IPS DF 4.7 (cell line): ENCODE results near the gene LYRM4.

Experiments used
- DNase-seq: peaks from one replicate; pipeline ENCODE4 v3.0.0-alpha.2; 2013; ENCODE audit warnings: low spot score; ENCODE audit errors: extremely low read depth

The LYRM4 gene

DNA sequence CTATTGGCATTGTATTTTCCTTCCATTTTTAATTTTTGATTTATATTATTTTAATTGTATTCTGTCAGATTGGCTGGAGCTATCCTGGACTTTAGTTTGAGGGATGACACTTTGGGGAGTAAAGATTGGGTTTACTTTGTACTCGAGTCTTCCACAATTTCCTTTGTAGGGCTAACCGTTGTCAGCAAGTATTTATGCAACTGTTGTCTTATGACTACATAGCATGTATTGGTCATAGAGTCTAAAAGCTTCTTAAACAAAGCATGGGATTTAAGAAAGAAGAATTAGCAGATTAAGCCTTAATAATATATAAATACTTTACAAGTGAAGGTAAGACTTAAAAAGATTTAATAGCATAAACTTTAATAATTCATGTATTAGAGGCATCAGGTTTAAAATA lies 20.2 kb upstream of the LYRM4 start:
- no peak for DNase-seq

DNA sequence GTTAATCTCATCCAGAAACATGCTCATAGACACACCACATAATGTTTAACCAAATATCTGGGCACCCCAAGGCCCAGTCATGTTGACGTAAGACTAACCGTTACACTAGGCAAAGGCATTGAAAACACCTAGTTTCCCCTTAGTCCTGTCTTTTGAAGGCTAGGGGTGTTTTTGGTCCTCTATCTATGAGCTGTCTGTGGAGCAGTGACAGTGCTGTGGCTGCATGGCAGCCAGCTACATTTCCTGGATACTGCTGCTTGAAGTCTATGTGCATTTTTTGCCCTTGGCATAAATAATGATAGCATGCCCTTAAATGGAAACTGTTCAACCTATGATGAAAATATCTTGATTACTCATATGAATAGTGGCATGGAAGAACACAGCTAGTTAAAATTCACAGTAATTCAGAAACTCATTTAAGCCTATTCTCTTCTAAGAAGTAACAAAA lies 19.2 kb upstream of the LYRM4 start:
- no peak for DNase-seq

DNA sequence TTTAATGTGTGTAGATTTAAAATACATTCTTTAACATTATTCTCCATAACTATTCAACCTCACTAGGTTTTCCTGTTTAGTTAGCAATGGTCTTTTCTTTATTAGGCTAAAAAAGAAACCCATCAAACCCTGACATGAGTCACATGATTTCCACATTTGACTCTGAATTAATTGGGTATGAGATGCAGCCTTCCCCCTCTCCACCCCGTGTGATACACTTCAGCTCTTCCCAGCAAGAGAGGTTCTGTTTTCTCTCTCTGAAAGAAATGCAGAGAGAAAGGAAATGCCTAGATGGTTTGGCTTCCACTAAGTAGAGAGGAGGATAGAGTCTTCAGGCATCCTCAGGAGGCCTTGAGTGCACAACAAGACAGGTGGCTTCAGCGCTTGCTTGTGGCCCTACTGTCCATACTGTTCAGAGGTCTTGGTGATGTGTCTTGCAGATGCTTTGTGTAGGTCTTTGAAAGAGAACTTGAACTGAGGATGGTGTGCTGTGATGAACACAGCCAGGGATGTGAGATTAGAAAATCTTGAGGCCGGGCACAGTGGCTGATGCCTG lies 17.9 kb upstream of the LYRM4 start:
- DNase-seq: no peak

DNA sequence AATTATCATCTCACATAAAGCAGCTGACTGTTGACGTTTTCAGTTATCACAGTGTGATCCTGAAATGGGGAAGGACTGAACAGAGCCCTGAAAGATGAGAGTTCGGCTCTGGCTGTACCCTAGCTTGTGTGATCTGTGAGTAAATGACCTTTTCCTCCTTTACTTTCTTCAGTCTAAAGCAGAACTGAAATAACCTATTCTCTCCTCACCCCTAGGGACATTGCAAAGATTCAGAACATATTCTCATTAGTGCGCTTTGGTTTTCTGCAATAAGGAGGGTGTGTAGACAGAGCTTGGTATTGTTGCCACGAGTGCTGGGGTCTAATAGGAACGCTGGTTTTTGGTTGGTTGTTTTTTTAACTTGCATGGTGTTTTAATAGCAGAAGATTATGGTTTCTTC lies 17.3 kb upstream of the LYRM4 start:
- DNase-seq: no peak

DNA sequence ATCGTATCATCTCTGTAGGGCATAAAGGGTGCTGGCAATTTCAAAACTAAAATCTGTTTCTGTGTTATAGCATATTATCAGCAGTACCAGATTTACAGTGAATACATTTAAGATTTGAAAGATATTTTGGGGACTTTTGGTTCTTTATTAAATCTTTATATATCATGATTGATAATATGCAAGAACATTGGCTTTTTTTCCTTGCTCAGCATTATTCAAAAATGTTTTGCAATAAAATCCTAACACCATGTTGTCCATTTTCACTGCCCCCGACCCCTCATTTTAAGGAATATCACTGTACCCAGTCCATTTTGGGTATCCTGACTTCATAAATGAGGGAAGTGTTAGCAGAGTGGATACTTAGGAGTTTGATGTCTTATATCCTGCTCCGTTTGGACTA lies 16.8 kb upstream of the LYRM4 start:
- DNase-seq: no peak

DNA sequence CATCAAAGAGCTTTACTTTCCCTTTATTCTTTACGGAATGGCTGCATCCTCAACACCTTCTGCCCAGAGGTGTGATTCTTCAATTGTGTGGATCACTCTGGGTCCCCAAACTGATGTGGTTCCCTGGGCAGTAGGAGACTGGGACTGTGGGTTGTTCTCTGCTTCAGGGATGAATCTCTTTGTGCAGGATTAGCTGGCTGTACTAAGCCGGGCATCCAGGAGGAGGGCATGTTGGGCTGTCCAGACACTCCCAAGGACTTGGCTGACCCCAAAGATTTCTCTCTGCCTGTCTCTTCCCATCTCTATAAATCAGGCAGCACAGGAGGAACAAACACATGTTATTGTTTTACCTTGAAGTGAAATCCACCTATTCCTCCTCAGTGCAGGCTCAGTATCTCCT lies 15.8 kb upstream of the LYRM4 start:
- no peak for DNase-seq

DNA sequence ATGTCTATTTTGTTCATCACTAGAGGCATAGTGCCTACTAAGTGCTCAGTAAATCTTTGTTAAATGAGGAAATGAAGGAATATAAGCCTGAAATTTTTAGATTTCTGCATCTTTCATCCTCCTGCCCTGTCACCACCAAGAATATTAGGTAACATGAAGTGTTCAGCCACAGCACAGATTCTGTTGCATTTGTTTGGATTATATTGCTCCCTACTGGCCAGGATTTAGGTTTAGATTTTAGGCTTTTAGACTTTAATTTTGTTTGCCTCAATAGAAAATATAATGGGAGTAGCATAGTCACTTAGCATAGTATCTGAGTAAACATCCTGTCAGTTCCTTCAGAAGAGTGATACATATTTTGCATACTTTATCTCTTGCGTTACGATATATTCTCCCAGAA lies 14.7 kb upstream of the LYRM4 start:
- no peak for DNase-seq

DNA sequence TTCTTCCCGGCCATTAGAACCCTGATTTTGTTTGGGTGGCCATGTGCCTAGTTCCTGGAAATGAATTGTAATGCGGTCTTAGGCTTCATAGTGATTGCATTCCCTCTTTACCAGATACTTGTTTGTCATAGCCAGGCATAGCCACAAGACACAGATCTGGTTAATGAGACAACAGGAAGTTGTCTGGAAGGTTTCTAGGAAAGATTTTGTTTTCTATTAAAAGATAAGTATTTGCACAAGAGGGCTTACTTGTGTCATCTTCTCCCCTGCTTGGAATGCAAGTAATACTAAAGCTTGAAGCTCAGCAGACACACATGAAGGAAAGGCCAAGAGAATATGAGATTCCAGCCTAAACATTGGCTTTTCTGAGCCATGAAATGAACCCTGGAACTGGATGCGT lies 13.5 kb upstream of the LYRM4 start:
- no peak for DNase-seq

DNA sequence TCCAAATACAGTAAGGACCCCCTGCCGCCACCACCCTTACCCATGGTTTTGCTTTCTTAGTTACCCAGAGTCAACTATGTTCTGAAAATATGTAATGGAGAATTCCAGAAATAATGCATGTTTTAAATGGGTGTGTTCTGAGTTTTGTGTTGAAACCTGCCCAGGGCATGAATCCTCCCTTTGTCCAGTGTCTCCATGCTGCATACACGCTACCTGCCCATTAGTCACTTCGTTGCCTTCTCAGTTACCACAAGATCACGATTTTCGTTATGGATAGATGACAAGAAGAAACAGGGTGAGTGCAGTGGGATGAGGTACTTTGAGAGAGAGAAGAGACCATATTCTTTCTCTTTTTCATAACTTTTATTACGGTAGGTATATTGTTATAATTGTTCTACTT lies 11.2 kb upstream of the LYRM4 start:
- no peak for DNase-seq

DNA sequence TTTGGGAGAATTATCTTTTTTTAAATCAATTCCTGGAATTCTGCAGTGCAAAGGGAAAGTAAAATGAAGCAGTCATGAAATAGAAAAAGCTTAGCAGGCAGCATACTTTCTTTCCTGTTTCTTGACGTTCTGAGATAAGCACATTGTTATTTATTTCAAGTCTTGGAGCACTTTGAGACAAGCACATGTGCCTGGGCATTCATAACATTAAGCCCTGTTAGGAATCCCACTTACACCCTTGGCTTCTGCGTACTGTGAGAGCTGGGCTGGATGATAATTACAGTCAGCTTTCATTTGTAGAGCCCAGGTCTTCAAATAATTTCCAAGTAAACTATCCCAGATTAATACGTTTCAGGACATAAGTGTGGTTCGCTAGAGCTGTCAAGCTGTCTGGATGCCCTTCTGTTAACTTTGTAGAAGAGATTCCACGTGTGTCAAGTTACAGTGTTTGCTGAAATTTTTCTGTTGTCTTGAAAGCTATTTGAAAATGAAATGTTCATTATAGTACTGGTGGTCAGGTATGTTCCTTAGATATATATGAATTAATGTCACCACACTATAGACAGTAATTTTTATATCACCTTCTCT lies 9.4 kb upstream of the LYRM4 start:
- no peak for DNase-seq

DNA sequence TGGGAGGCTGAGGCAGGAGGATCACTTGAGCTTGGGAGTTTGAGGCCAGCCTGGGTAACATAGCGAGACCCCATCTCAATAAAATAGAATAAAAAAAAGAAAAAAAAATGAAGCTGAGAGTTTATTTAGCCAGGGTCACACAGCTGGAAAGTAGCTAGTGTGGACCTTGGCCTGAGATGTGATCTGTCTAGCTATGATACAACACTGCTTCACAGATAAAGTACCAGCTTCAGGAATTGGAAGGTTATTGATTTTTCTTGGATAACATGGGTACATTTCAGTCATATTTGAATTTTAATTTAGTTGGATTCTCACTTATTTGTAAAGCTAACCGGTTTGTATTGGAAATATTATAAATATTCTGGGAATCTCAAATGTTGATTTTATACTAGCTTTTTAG lies 5.7 kb upstream of the LYRM4 start:
- no peak for DNase-seq

DNA sequence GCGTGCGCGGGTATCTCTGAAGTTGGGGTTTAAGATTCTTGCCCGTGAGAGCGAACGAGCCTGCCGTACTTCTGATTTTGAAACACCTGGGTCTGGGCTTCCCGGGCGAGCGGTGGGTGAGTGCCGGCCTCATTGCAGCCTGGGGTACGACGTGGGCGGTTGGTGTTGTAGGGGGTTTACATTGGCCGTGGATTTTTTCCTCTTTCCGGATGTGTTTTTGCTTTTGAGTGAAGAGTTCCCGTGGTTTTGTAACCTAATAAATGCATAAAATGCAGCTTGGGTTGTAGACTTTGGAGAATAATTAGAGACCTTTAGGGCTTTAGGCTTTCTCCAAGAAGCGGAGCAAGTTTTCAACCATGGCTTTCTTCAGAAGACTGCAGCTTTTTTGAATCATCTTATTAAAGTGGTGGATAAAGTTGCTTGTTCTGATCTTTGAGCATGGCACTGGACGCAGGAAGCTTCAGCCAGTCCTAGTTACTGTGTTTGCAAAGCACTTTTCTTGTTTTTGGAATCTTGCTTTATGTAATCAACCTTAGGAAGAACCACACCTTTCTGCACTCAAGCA lies 877 bp upstream of the LYRM4 start:
- no peak for DNase-seq

DNA sequence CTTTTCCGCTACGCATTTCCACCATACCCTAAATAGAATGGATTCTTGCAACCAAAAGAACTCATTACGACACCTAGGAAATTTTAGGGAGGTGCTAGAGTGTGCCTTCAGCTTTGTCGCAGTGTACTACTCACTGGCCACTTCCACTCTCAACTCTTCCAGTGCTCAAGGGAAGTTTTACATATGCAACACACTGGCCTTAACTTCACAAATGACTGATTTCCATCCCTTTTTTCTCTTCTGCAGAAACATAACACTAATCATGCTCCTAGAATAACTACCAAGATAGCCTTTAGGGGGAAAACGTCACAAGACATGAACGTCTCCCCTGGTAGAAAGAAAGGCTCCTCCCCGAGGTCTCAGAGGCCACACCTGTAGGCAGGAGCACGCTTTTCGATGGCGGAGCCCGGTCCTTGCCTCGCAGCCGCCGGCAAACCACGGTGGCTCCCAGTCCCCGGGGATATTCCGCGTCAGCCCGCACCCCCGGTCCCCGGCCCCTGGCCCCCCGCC lies 584 bp downstream of the LYRM4 start:
- no peak for DNase-seq

DNA sequence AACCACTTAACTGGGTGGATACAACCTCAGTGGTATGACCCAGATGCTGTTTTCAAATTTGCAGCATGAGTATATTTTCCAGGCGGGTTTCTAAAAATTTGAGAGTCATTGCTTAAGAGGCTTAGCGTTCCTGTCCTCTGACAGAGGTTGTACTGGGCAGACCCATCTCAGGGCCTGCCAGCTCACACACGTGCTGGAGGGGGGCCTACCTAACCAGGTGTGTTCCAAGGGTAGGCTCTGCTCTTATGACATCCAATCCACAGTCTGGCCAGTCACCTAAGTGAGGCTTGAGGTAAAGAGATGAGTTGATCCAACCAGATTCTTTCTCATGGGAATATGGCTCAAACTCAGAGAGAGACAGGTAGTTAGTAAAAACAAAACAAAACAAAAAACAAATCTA lies 1.3 kb downstream of the LYRM4 start:
- DNase-seq: no peak

DNA sequence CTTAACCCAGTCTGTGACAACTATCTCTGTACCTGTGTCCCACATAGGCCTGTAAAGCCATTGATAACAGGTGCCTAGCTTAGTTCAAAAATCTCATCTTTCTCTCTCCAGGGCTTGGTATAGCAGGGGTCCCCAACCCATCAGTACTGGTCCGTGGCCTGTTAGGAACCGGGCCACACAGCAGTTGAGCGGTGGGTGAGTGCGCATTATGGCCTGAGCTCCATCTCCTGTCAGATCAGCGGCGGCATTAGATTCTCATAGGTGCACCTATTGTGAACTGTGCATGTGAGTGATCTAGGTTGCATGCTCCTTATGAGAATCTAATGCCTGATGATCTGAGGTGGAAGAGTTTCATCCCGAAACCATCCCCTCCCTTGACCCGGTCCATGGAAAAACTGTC lies 3.4 kb downstream of the LYRM4 start:
- no peak for DNase-seq

DNA sequence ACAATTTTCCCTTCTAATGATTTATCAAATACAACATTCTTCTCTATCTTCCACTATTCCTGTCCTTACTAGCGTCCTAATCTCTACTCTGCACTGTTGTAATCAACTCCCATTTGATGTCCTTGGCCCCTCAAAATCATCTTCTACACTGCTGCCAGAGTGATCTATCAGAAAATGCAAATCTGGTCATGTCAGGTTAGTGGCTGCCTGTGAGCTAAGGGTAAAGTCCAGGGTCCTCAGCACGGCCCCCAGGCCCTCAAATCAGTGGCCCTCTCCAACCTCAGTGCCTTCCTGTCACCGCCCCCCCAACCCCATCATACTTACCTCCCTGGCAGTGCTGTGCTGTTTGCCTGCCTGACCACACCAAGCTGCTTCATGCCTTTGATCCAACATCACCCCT lies 3.8 kb downstream of the LYRM4 start:
- no peak for DNase-seq

DNA sequence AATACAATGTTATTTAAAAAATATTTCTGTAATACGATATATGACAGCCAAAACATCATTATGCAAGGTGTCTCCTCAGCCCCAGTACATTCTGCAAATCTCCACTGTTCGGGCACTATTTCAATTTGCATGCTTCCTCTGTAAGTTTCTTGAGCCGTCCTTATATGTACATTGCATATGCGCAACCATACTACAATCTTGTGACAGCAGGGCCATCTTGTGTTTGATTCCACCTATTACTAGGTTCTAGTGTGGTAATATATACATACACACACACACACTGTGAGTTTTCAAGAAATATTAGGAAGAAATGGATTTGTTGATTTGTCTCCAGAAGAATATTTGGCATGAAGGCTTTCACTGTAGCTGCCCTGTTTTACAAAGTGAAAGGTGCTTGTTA lies 9.8 kb downstream of the LYRM4 start:
- DNase-seq: no peak

DNA sequence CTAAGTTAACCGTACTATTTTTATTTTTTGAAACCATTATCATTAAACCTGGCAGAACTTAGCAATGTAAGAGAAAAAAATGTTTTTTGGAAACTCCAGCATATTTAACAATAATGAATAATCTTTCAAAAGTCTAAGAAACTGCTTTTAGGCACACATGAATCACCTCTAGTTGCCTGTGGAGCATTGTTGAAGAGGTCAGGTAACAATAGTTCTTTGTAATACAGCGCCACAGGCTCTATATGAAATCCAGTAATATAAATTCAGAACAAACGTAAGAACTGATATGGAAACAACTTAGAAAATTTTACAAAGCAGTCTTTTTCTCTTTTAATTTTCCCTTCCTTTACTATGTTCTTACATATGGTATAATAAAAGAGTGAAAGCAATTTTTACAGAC lies 10.3 kb downstream of the LYRM4 start:
- no peak for DNase-seq

DNA sequence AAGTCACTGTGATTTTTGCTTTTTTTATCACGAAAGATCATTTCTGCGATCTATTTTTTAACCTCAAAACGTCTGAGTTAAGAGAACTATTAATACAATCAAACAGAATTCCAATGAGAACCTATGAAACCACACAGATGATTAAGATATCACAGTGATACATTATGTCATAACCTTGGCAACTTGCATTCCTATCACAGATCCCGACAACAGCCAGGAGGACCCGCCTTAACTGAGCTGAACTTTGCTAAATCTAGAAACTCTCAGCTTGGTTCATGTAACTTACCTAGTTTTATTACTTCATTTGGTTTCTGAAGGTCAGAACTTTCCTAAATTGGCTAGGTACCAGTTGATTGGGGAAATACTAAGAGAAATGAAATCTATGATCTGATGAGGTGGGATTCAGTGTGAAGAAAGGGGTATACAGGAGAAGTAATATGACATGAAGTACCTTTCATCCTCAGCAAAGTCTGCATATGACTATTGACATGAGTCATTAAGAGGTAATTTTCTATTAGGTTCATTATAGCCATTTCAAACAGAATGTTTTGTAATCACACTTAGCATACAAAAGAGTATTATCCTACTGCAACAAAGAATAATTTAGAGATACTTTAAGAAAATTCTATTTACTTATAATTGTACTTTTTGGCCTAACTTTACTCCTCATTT lies 11.2 kb downstream of the LYRM4 start:
- no peak for DNase-seq

DNA sequence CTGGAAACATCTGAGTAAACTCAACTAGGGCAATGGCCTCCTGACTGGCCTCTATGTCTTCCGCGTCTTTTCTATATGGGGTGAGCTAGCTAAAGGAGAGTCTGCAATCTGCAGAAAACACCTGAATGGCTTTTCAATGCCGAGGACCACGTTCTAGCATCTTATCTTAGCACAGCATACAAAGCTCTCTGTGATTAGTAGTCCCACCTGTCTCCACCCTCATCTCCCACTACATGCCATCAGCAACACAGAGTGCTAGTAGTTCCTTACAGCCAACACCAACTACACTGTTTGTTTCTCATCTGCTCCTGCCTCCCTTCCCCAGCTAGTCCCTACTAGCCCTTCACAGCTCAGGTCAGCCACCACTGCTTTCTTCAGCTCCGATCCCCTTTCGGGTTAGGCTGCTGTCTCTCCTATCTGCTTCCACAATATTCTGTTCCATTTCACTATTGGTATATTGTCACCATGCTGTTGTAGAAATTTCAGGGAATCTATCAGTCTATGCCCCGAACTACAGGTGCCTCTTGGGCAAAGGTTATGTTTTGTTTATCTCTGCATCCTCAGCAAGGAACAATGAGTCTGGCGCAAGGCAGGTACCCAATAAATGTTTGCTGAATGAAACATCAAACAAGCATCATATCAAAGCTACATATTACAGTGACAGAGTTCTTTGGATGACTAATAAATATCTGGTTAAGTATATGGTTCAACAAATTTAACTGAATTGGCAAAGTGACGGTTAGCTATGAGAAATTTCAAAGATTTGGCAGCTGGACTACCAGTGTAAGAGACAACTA lies 12.2 kb downstream of the LYRM4 start:
- DNase-seq: no peak

DNA sequence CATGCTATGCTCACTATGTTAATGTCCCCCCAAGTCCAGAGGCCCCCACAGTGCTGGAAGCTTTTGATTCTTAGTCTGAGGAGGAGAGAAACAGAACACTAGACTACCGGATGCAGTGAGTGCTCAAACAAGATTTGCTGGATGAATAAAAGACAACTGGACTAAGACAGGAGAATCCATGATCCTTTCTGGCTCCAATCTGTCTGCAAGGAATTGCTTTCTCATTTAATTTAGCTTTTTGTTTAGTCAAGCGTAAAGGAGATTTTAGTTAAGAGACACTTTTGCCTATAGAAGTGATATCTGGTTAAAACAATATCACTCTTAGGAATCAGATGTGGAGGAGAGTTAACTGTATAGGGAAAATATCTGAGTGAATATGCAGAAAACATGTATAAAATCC lies 13.5 kb downstream of the LYRM4 start:
- DNase-seq: no peak
